ENCODE data around the gene TRIM47. TPM values are rescaled to one million over a fixed set of nuclear protein-coding genes. Genes with fewer than 3 reads are reported as not detected.

The TRIM47 gene
- total and polyA plus RNA-seq, 2 experiments from 2014 or later, result 7.2 to 9.9 TPM

- Mint-ChIP-seq H3K4me3 (peak overlapping the region; percentile 57; the same call in 2 of the 3 replicates), H3K27me3 (ENCODE audit: insufficient read depth, low read depth, poor library complexity) (peaks cover 6% of the 10 kb centered on the region), H3K9me3 (no peaks in the 10 kb centered on the region), H3K27ac (peak overlapping the region; percentile 83; the same call in 1 of the 2 replicates), H3K36me3 (ENCODE audit: low read depth) (peaks cover 8% of the 10 kb centered on the region; the same call in 2 of the 3 replicates), H3K4me1 (peaks cover 30% of the 10 kb centered on the region)
- Histone ChIP-seq H3K4me3 (peak overlapping the region; percentile 52), H3F3A (replicated peaks; ENCODE audit: low read depth) (peaks cover 28% of the 10 kb centered on the region), H3K9me2 (ENCODE audit: insufficient read depth) (no peaks in the 10 kb centered on the region), H3K4me1 (ENCODE audit: insufficient read depth) (peaks cover 36% of the 10 kb centered on the region), H3K27me3 (ENCODE audit: insufficient read depth) (no peaks in the 10 kb centered on the region), H3K4me2 (peak overlapping the region; percentile 75), H3K79me2 (replicated peaks; ENCODE audit: insufficient read depth) (no peaks in the 10 kb centered on the region), H3K36me3 (ENCODE audit: insufficient read depth) (no peaks in the 10 kb centered on the region), H4K20me1 (replicated peaks; ENCODE audit: insufficient read depth) (no peaks in the 10 kb centered on the region), H3K27ac (ENCODE audit: low read depth) (peak overlapping the region; percentile 85), H2AFZ (peak overlapping the region; percentile 84)
- TF ChIP-seq POLR2AphosphoS5 (IDR thresholded peaks at IDR 0.05; ENCODE audit: low read depth) (peak; percentile 48), CTCF (conservative IDR thresholded peaks at IDR 0.05; ENCODE audit: low read depth in 2 of 2) (peak; percentile 71 to 90), EZH2 (IDR thresholded peaks at IDR 0.05; ENCODE audit: low read depth, unreplicated experiment) (no peak), JUNB (IDR thresholded peaks at IDR 0.05; ENCODE audit: unreplicated experiment) (no peak)
- ATAC-seq (peak; percentile 77), DNase-seq (ENCODE audit: low spot score) (peak; percentile 92)
Measured at GRCh38 chr17:75827308-75828075, 50.9 kb downstream of the TRIM47 start.

DNA sequence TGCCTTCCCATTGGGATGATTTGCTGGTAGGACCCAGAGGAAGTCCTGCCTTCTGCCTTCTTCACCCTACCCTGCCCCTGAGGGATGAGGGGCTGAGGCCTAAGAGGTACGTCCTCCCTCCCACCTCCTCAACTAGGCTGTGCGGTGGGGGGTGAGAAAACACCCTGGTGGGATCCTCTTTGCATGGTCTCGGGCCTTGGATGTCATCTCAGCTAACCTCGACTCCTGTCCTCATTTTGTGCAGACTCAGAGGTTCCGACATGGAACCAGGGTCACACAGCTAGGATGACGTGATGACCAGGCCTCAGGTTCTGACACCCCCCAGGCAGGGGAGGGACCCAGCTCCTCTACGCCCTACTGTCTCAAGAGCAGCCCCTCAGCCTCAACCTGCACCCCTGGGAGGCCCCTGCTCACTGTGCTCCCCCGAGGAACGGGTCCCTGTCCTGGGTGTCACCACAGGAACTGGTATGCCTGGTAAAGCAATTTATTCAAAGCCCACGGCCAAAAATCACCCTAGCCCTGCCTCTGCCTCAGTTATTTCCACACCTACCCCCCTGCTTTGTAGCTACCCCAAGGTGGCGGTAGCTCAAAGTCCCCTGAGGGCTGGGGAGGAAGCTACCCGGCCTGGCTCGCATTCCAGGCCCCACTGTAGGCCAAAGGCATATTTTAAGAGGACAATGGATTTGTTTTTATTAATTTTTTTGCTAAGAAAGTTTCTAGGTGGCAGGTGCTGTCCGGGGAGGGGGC is 51.6 kb downstream of the TRIM47 start:
- Histone ChIP-seq H3K79me2 (replicated peaks; ENCODE audit: insufficient read depth) (no peaks in the 10 kb centered on the region), H3K27ac (ENCODE audit: low read depth) (peak overlapping the region; percentile 85), H4K20me1 (replicated peaks; ENCODE audit: insufficient read depth) (no peaks in the 10 kb centered on the region), H3K27me3 (ENCODE audit: insufficient read depth) (no peaks in the 10 kb centered on the region), H2AFZ (no peak overlapping the region), H3K36me3 (ENCODE audit: insufficient read depth) (no peaks in the 10 kb centered on the region; the same call in 1 of the 2 replicates), H3F3A (replicated peaks; ENCODE audit: low read depth) (peaks cover 25% of the 10 kb centered on the region), H3K4me1 (ENCODE audit: insufficient read depth) (peaks cover 28% of the 10 kb centered on the region), H3K4me2 (peak overlapping the region; percentile 75), H3K4me3 (peak overlapping the region; percentile 52; the same call in 1 of the 2 replicates), H3K9me2 (ENCODE audit: insufficient read depth) (no peaks in the 10 kb centered on the region)
- Mint-ChIP-seq H3K27ac (peak overlapping the region; percentile 82; the same call in 1 of the 2 replicates), H3K27me3 (ENCODE audit: insufficient read depth, low read depth, poor library complexity) (peaks cover 6% of the 10 kb centered on the region), H3K36me3 (ENCODE audit: low read depth) (peaks cover 12% of the 10 kb centered on the region), H3K4me3 (no peak overlapping the region; the same call in 2 of the 3 replicates), H3K9me3 (no peaks in the 10 kb centered on the region), H3K4me1 (peaks cover 25% of the 10 kb centered on the region)
- ATAC-seq, result no peak
- no peak for DNase-seq (ENCODE audit: low spot score)
- TF ChIP-seq EZH2phosphoT487 (IDR thresholded peaks at IDR 0.05; ENCODE audit: unreplicated experiment) (no peak), CREB1 (CRISPR knock-in tag; IDR thresholded peaks at IDR 0.05; ENCODE audit: low read depth) (no peak), ZNF331 (CRISPR knock-in tag; IDR thresholded peaks at IDR 0.05; ENCODE audit: low read depth) (no peak), STAT1 (IDR thresholded peaks at IDR 0.05; ENCODE audit: unreplicated experiment) (no peak), JUNB (IDR thresholded peaks at IDR 0.05; ENCODE audit: unreplicated experiment) (no peak), ZNF462 (CRISPR knock-in tag; IDR thresholded peaks at IDR 0.05) (no peak)

Data from GM23338 (cell line).